Measurements from ENCODE around the gene RRP1. TPM values are rescaled to one million over a fixed set of nuclear protein-coding genes. Genes with fewer than 3 reads are reported as not detected.
A peak's percentile ranks its signal among the peaks of the same experiment; 100 is the strongest.

The RRP1 gene
- total and polyA plus RNA-seq, 9 of the 15 experiments (the other 6 are each of a cell fraction or from before 2014, with no cell fraction given) = 0.89 to 105 (median 51.6) TPM

- H3K4me1 ChIP-seq (replicated peaks in 1 of 2; ENCODE audit: control insufficient read depth in 2 of 2, insufficient read depth in 2 of 2, low read length in 2 of 2) = peaks cover 10 to 36% of the 10 kb centered on the region in 2 experiments; a peak in 3 of 5 replicates
- in situ Hi-C loops (cut with MboI) = loop anchor here (25.0 kb wide), 1 partner anchor 350 kb away; the partner anchor contains the start of gene GATD3
- ATAC-seq = no peak
- ChIA-PET CTCF (ENCODE audit: low intra/inter-chr PET ratio) (no interaction called here), POLR2A (no interaction called here)
- no peak overlapping the region for H3K4me2 ChIP-seq (ENCODE audit: insufficient read depth, low read length)
- H3K9me3 ChIP-seq (replicated peaks; ENCODE audit: control insufficient read depth, insufficient read depth, low read depth, low read length) = no peaks in the 10 kb centered on the region
- intact Hi-C loops (cut with micrococcal nuclease) = no loop called here
- no peak for FAIRE-seq
- H3K4me3 ChIP-seq = no peak overlapping the region
- H3K27ac ChIP-seq (ENCODE audit: extremely low read depth, low read depth, low read length) = no peak overlapping the region
- H3K36me3 ChIP-seq (ENCODE audit: control insufficient read depth, insufficient read depth, low read length) = peaks cover 17% of the 10 kb centered on the region
- H3K27me3 ChIP-seq (ENCODE audit: control insufficient read depth in 2 of 2, insufficient read depth in 2 of 2, low read length in 2 of 2) = peaks cover 0 to 5% of the 10 kb centered on the region in 2 experiments; a peak in 2 of 5 replicates
- H4K20me1 ChIP-seq (replicated peaks; ENCODE audit: control insufficient read depth, insufficient read depth, low read length) = no peaks in the 10 kb centered on the region
- DNase-seq (ENCODE audit: extremely low read depth in 1 of 4, low spot score in 3 of 4) = no peak
- H3K9me1 ChIP-seq (ENCODE audit: control insufficient read depth, insufficient read depth, low read length) = peaks cover 4% of the 10 kb centered on the region
- 91% methylated on average over 37 of the region's 38 CpGs for WGBS (ENCODE audit: insufficient coverage, low coverage, missing lambda C conversion rate)
- BruUV-seq (replicated peaks) = no TSS peak
- no peak overlapping the region for H2AFZ ChIP-seq (ENCODE audit: low read depth, low read length)
- peaks cover 26% of the 10 kb centered on the region for H3K79me2 ChIP-seq (ENCODE audit: control insufficient read depth, insufficient read depth, low read length)
- no peak overlapping the region for H3K9ac ChIP-seq (ENCODE audit: insufficient read depth in 1 of 2, low read depth in 2 of 2, low read length in 2 of 2)
- TF ChIP-seq KDM1A (IDR thresholded peaks at IDR 0.05) = 0 out of 4 replicates have a peak, but pooled peaks of 1 of the 2 experiments have one; percentile 46
- peak; percentile 27; the same call in 1 of the 2 replicates for TF ChIP-seq POLR2G (IDR thresholded peaks at IDR 0.05; ENCODE audit: low read depth, low read length)
- peak; percentile 12 to 39; a peak in 1 of 4 replicates for TF ChIP-seq RCOR1 (IDR thresholded peaks at IDR 0.05; ENCODE audit: borderline replicate concordance in 1 of 2, low read depth in 2 of 2, low read length in 2 of 2)
- TF ChIP-seq MLX (CRISPR knock-in tag; conservative IDR thresholded peaks at IDR 0.05) = 0 out of 4 replicates have a peak, but pooled peaks of 1 of the 2 experiments have one; percentile 74
- TF ChIP-seq TRIM28 (IDR thresholded peaks at IDR 0.05) = no peak
- no peak for TF ChIP-seq U2AF2 (optimal IDR thresholded peaks at IDR 0.05; ENCODE audit: low read depth, low read length)
- TF ChIP-seq ZKSCAN1 (IDR thresholded peaks at IDR 0.05; ENCODE audit: low read depth, low read length) = peak; percentile 98
- TF ChIP-seq, protein P1, sequence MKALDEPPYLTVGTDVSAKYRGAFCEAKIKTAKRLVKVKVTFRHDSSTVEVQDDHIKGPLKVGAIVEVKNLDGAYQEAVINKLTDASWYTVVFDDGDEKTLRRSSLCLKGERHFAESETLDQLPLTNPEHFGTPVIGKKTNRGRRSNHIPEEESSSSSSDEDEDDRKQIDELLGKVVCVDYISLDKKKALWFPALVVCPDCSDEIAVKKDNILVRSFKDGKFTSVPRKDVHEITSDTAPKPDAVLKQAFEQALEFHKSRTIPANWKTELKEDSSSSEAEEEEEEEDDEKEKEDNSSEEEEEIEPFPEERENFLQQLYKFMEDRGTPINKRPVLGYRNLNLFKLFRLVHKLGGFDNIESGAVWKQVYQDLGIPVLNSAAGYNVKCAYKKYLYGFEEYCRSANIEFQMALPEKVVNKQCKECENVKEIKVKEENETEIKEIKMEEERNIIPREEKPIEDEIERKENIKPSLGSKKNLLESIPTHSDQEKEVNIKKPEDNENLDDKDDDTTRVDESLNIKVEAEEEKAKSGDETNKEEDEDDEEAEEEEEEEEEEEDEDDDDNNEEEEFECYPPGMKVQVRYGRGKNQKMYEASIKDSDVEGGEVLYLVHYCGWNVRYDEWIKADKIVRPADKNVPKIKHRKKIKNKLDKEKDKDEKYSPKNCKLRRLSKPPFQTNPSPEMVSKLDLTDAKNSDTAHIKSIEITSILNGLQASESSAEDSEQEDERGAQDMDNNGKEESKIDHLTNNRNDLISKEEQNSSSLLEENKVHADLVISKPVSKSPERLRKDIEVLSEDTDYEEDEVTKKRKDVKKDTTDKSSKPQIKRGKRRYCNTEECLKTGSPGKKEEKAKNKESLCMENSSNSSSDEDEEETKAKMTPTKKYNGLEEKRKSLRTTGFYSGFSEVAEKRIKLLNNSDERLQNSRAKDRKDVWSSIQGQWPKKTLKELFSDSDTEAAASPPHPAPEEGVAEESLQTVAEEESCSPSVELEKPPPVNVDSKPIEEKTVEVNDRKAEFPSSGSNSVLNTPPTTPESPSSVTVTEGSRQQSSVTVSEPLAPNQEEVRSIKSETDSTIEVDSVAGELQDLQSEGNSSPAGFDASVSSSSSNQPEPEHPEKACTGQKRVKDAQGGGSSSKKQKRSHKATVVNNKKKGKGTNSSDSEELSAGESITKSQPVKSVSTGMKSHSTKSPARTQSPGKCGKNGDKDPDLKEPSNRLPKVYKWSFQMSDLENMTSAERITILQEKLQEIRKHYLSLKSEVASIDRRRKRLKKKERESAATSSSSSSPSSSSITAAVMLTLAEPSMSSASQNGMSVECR (CRISPR knock-in tag; IDR thresholded peaks at IDR 0.05) = 0 out of 2 replicates have a peak, but pooled peaks have one; percentile 23
- 0 out of 2 replicates have a peak, but pooled peaks have one; percentile 42 for TF ChIP-seq ZNF143 (CRISPR knock-in tag; IDR thresholded peaks at IDR 0.05)
- no peak for TF ChIP-seq XRCC5 (IDR thresholded peaks at IDR 0.05; ENCODE audit: low read depth, low read length)
- TF ChIP-seq CHD4 (IDR thresholded peaks at IDR 0.05; ENCODE audit: insufficient read depth, insufficient replicate concordance, low read depth, low read length, poor library complexity, severe bottlenecking) = peak; percentile 96
- peak; percentile 35 for TF ChIP-seq ZNF280A (IDR thresholded peaks at IDR 0.05; ENCODE audit: low read depth, partially characterized antibody)
- TF ChIP-seq TEAD1 (CRISPR knock-in tag; IDR thresholded peaks at IDR 0.05) = 0 out of 4 replicates have a peak, but pooled peaks of 1 of the 2 experiments have one; percentile 32
- peak; percentile 19; the same call in 1 of the 2 replicates for TF ChIP-seq E2F3 (CRISPR knock-in tag; IDR thresholded peaks at IDR 0.05)
Measured at GRCh38 chr21:43786807-43787440, 2.5 kb upstream of the RRP1 start.

Data from K562 (cell line).